Measurements from ENCODE around the gene SIGLECL1. TPM values are rescaled to one million over a fixed set of nuclear protein-coding genes. Genes with fewer than 3 reads are reported as not detected.

SIGLECL1 gene
- total RNA-seq, 1 donor from 2014 or later: not detected

DNA sequence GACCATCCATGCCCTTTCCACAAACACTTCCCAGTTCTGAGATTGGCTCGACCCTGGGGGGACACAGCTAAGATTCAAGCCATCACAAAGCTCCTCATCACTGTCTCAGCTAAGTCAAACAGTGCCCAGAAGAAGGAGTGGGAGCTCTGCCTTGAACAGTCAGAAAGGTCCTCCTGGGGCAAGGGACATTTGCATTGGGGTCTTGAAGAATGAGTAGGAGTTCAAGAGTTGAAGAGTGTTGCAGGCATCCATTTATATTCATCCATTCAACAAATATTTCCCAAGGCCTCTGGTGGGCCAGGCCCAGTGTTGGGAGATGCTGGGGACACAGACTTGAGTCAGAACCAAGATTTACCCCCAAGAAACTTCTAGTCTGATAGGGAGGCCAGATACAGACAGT lies 67.1 kb downstream of the SIGLECL1 start:
- Histone ChIP-seq H3K4me3 (no peak overlapping the region), H3K27me3 (ENCODE audit: low read depth) (peaks cover 77% of the 10 kb centered on the region), H3K9me3 (replicated peaks) (no peaks in the 10 kb centered on the region), H3K27ac (replicated peaks) (no peak overlapping the region), H3K36me3 (no peaks in the 10 kb centered on the region), H3K4me1 (no peaks in the 10 kb centered on the region)
- no peak for DNase-seq
- intact Hi-C loops (cut with micrococcal nuclease): no loop called here
- no peak for TF ChIP-seq CTCF (IDR thresholded peaks at IDR 0.05; ENCODE audit: borderline replicate concordance)

Small RNA genes lying within 50 kb of the gene (microRNA-seq; reads per million reads assigned to microRNA genes)
- not detected for gene MIR8074

Other genes starting within 250 kb of the SIGLECL1 start
- gene KLK8, start 249.5 kb upstream of the SIGLECL1 start, total RNA-seq: not detected
- not detected for gene KLK10, start 231.4 kb upstream of the SIGLECL1 start, total RNA-seq
- not detected for gene KLK11, start 224.5 kb upstream of the SIGLECL1 start, total RNA-seq
- not detected for gene KLK12, start 216.1 kb upstream of the SIGLECL1 start, total RNA-seq
- gene KLK13, start 186.0 kb upstream of the SIGLECL1 start, total RNA-seq: not detected
- 1.6 TPM for gene KLK14, start 168.2 kb upstream of the SIGLECL1 start, total RNA-seq
- 4.4 TPM for gene CTU1, start 142.7 kb upstream of the SIGLECL1 start, total RNA-seq
- gene SIGLEC9, start 126.2 kb upstream of the SIGLECL1 start, total RNA-seq: 1.7 TPM
- gene SIGLEC7, start 108.8 kb upstream of the SIGLECL1 start, total RNA-seq: 0.47 TPM
- gene CD33, start 26.0 kb upstream of the SIGLECL1 start, total RNA-seq: 3.0 TPM
- not detected for gene IGLON5, start 60.6 kb downstream of the SIGLECL1 start, total RNA-seq
- 0.66 TPM for gene VSIG10L, start 91.1 kb downstream of the SIGLECL1 start, total RNA-seq
- 365 TPM for gene ETFB, start 115.3 kb downstream of the SIGLECL1 start, total RNA-seq
- gene CLDND2, start 117.9 kb downstream of the SIGLECL1 start, total RNA-seq: 1.5 TPM
- gene NKG7, start 121.6 kb downstream of the SIGLECL1 start, total RNA-seq: 1.8 TPM
- gene LIM2, start 136.9 kb downstream of the SIGLECL1 start, total RNA-seq: not detected
- not detected for gene C19orf84, start 139.5 kb downstream of the SIGLECL1 start, total RNA-seq
- 0.38 TPM for gene SIGLEC10, start 166.6 kb downstream of the SIGLECL1 start, total RNA-seq
- 0.16 TPM for gene SIGLEC8, start 207.4 kb downstream of the SIGLECL1 start, total RNA-seq
- not detected for gene CEACAM18, start 227.5 kb downstream of the SIGLECL1 start, total RNA-seq

All from left ventricle myocardium inferior (tissue), 1 donor.